Epithelial cell of proximal tubule (primary cell): ENCODE measurements around the gene MDM4. TPM values are rescaled to one million over a fixed set of nuclear protein-coding genes. Genes with fewer than 3 reads are reported as not detected.
A peak's percentile ranks its signal among the peaks of the same experiment; 100 is the strongest.
"Not testable (repeated sequence)": the region's sequence is repeated elsewhere in the genome, so short reads cannot be mapped to it uniquely, and the experiment has no call there.

Source experiments
- DNase-seq: peaks from one replicate; pipeline ENCODE4 v3.0.0-alpha.2; 2011; ENCODE audit warnings: low read depth
- H3K4me3 ChIP-seq: 2 replicates; pipeline ENCODE4 v1.5.1; 2011; ENCODE audit warnings: low read depth, mild to moderate bottlenecking, low read length
- total RNA-seq: library from RNA; depleted of rRNA; stranded (reverse); fragments of >200 nt; gene quantifications from 2 replicates; pipeline ENCODE4 v1.2.3, GENCODE V29; 2015
- TF ChIP-seq, protein P1 (sequence below): conservative IDR thresholded peaks from 2 replicates; pipeline ENCODE4 v1.5.1; 2012; ENCODE audit warnings: low read depth, mild to moderate bottlenecking, low read length

MDM4 gene
- total RNA-seq, 1 donor from 2014 or later = 11.2 TPM

DNA sequence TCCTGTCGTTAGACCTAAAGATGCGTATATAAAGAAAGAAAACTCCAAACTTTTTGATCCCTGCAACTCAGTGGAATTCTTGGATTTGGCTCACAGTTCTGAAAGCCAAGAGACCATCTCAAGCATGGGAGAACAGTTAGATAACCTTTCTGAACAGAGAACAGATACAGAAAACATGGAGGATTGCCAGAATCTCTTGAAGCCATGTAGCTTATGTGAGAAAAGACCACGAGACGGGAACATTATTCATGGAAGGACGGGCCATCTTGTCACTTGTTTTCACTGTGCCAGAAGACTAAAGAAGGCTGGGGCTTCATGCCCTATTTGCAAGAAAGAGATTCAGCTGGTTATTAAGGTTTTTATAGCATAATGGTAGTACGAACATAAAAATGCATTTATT, 33.1 kb downstream of the MDM4 start:
- DNase-seq = no peak
- TF ChIP-seq, protein P1, sequence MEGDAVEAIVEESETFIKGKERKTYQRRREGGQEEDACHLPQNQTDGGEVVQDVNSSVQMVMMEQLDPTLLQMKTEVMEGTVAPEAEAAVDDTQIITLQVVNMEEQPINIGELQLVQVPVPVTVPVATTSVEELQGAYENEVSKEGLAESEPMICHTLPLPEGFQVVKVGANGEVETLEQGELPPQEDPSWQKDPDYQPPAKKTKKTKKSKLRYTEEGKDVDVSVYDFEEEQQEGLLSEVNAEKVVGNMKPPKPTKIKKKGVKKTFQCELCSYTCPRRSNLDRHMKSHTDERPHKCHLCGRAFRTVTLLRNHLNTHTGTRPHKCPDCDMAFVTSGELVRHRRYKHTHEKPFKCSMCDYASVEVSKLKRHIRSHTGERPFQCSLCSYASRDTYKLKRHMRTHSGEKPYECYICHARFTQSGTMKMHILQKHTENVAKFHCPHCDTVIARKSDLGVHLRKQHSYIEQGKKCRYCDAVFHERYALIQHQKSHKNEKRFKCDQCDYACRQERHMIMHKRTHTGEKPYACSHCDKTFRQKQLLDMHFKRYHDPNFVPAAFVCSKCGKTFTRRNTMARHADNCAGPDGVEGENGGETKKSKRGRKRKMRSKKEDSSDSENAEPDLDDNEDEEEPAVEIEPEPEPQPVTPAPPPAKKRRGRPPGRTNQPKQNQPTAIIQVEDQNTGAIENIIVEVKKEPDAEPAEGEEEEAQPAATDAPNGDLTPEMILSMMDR = no peak
- no peak overlapping the region for H3K4me3 ChIP-seq

- TF ChIP-seq, protein P1 = no peak
- no peak overlapping the region for H3K4me3 ChIP-seq
- DNase-seq = no peak
These were observed 34.7 kb downstream of the MDM4 start for GRCh38 chr1:204550926-204551325.

- no peak for DNase-seq
- TF ChIP-seq, protein P1 = no peak
- H3K4me3 ChIP-seq = no peak overlapping the region
These were observed 40.3 kb downstream of the MDM4 start for GRCh38 chr1:204556458-204557052.

- no peak for DNase-seq
- TF ChIP-seq, protein P1 = no peak
These were observed 42.3 kb downstream of the MDM4 start for GRCh38 chr1:204558467-204558866.

GRCh38 chr1:204560002-204560401, 43.8 kb downstream of the MDM4 start:
- DNase-seq, H3K4me3 ChIP-seq: not testable (repeated sequence)

More at GRCh38 chr1:204558467-204558866, 42.3 kb downstream of the MDM4 start:
- H3K4me3 ChIP-seq = no peak overlapping the region

GRCh38 chr1:204560590-204561150, 44.5 kb downstream of the MDM4 start:
- H3K4me3 ChIP-seq = no peak overlapping the region
- DNase-seq = peak; percentile 37
- TF ChIP-seq, protein P1 = no peak

GRCh38 chr1:204562075-204562990, 46.1 kb downstream of the MDM4 start:
- no peak for DNase-seq
- H3K4me3 ChIP-seq = no peak overlapping the region
- TF ChIP-seq, protein P1 = no peak
